Right ventricle myocardium inferior (tissue), 1 donor: ENCODE results near the gene TMEM238L. TPM values are rescaled to one million over a fixed set of nuclear protein-coding genes. Genes with fewer than 3 reads are reported as not detected.

Experiments used
- ATAC-seq: fragments of 200-7000 bp; cut with Tn5 transposase; one replicate; pipeline ENCODE4 v1.9.1; 2020; ENCODE audit warnings: mild to moderate bottlenecking, moderate library complexity
- DNase-seq: peaks from one replicate; pipeline ENCODE4 v3.0.0; 2021; ENCODE audit errors: missing footprints
- intact Hi-C: fragments of 100-400 bp; cut with DNase I; formaldehyde crosslinking; loops from one replicate; pipeline ENCODE4 v1.11.0; 2022
- total RNA-seq: library from RNA; stranded (reverse); fragmentation: NEBNext Ultra II Directional; extraction: Animal tissue kit (Norgen Biotek cat#: 25700); gene quantifications from one replicate; pipeline ENCODE4 v1.2.1, GENCODE V29; 2021
- donor health status: DM: no; HTN: yes; CAD: no; lungs with severe emphysema.

The TMEM238L gene
- total RNA-seq, 1 donor from 2014 or later = not detected

DNA sequence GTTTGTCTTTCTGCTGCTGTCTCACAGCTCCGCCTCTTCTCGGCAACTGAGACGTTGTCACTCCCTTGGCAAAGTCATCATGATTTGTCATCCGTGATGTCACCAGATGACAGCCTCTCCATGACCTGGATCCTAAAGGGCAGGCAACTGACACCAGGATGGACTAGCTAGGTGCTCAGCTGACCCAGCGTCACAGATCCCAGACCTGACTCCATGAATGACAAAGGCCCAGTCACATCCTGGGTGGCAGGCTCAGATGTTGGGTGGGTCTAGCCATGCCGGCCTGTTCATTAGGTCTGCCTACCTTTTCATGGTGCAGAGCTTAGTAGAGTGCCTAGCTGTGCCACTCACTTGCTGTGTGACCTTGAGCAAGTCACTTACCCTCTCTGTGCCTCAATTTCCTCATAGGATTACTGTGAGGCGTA, 3.8 kb upstream of the TMEM238L start:
- no peak for ATAC-seq
- intact Hi-C loops = no loop called here

DNA sequence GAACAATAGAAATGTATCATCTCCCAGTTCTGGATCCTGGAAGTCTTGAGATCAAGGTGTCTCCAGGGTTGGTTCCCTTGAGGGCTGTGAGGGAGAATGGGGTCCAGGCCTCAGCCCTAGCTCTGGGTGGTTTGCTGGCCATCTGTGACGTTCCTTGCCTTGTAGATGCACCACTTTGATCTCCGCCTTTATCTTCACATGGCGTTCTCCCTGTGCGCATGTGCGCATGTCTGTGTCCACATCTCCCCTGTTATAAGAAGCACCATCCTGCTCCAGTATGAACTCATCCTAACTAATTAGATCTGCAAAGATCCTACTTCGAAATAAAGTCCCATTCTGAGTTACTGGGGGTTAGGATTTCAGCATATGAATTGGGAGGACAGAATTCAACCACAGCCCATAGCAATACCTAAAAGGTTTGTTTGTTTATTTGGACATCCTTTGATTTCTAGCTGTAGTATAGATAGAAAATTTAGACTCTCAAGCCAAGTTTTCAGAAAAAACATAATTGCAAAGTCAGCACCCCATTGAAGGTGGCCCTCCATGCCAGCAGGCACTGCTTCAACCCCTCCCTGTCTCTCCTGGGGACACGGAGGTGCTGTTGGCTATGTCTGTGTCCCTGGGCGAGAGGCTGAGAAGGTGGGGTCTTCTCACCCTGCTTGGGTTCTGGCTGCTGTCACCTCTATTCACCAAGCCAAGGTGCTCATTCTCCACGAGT, 2.8 kb upstream of the TMEM238L start:
- ATAC-seq (no peak), DNase-seq (no peak)
- intact Hi-C loops = no loop called here

More for the DNA sequence above, 3.8 kb upstream of the TMEM238L start:
- no peak for DNase-seq

DNA sequence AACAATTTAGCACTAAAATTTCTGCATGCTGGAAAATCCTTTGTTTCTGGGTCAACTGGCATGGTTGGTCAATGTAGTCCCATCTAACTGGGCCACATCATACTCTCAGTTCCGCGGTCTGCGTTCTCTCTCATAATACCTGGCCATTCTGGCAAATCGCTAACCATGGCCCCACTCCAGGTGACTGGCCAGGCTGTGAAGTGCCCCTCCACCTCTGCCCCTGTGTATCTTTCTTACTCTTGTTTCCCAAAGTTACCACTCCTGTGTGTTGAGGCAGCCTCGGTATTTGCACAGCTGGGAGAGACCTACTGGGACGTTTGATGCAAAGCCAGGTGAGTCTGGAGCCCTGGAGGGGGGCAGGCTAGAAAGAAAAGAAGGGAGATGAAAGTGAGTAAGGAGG, 2.0 kb upstream of the TMEM238L start:
- intact Hi-C loops = no loop called here
- DNase-seq (no peak), ATAC-seq (no peak)

DNA sequence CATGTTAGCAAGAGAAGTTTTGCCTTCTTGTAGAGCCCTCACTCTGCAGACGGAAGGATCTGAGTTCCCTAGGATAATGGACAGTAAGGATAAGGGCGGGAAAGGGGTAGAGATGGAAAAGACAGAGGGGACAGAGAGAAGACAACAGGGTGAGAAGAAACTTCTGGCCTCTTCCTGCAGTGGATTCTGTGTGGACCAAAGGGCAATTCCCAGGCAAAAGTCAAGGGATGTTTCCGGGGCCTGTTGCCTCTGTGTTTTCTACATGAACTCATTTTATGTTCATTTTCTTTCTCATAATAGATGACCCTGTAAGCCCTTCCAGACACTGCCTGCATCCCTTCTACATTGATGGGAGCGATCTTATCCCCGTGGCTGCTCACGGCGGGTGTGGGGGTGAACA, 647 bp upstream of the TMEM238L start:
- intact Hi-C loops = no loop called here
- DNase-seq = no peak
- ATAC-seq = no peak

DNA sequence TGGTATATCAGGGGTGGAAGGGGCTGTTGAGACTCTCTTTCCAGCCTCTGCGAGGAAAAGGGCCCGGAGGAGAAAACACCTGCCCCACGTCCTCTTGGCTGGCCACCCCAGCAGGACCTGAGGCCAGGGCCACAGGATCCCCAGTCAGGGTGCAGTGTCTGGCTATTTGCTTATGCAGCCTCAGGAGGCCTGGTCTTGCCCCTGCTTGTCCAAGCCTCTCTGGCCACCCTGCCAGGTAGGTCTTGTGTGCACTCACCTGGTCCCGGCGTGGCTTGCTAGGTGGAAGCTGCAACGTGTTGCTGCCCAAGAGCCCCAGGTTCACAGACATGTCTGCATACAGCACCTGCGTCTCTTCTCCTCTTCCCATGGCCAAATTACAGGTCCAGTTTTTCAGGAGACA, 549 bp downstream of the TMEM238L start:
- no peak for ATAC-seq
- no peak for DNase-seq
- intact Hi-C loops = no loop called here

DNA sequence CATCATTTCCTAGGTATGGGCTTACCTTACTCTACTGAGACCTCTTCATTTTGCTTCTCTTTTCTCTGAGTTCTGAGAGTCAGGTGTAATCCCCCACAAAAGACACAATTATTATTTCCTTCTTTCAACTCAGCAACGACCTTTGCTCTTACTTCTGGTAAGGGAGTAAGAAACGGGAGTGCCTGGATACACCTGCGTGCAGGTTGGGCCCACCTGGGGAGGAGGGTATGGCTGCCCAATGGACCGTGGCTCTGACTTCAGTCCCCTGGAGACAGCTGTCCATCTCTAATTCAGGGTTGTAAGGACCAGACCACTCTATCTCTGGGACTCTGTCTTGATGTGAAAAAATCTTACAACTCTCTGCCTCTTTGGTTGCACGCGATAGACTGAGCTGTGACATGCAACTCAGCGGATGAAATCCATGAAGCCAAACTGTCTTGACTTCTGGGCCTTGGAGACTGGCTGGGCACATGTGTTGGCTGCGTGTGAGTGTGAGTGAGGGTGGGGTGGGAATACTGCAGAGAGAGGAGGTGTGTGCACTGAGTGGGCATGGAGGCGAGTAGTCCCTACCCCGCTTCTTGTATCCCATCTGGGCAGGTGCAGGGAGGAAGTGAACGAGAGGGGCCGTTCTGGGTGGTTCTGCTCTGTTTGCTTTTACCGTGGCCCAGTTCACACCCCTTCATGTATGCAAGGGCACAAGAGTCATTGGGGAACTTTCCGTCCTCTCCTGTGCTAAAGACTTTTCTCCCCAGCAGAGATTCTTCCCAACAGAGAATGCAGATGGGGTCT, 1.2 kb downstream of the TMEM238L start:
- DNase-seq (no peak), ATAC-seq (no peak)
- intact Hi-C loops = no loop called here

DNA sequence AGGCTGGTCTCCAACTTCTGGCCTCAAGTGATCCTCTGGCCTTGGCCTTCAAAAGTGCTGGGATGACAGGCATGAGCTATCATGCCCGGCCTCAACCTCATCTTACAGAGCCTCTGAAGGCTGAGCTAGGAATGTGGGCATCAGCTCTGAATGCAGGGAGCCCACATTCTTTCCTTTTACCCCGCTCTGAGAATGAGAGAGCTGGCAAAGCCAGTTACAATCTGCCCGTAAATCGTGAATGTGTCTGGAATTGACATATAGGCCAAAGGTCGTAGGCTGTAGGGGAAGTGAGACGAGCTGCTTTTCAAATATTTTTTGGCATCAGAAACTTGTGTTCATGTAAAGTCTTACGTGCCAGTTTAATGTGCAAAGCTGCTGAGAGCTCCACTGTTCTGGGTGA, 4.5 kb downstream of the TMEM238L start:
- ATAC-seq = no peak
- intact Hi-C loops = loop anchor here (10.0 kb wide), 1 partner anchor 65 kb away; the partner anchor contains the start of gene TMEM220
- DNase-seq = no peak

DNA sequence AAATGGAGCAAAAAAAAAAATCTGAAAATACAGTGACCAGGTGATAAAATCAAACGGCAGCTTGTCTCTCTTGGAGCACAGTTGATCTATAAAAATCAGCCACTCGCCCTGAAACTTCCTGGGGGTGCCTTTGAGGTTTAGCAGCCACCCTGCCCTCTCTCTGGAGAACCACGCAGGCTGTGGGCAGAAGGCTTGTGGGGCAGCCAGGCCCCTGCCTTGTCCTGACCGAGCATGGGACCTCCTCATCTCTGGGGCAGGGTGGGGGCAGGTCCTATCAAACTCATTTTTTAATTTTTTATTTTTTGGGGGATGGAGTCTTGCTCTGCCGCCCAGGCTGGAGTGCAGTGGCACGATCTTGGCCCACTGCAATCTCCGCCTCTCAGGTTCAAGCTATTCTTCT, 5.0 kb downstream of the TMEM238L start:
- DNase-seq = no peak
- intact Hi-C loops = loop anchor here (10.0 kb wide), 1 partner anchor 64 kb away; the partner anchor contains the start of gene TMEM220
- ATAC-seq = peak; percentile 24

DNA sequence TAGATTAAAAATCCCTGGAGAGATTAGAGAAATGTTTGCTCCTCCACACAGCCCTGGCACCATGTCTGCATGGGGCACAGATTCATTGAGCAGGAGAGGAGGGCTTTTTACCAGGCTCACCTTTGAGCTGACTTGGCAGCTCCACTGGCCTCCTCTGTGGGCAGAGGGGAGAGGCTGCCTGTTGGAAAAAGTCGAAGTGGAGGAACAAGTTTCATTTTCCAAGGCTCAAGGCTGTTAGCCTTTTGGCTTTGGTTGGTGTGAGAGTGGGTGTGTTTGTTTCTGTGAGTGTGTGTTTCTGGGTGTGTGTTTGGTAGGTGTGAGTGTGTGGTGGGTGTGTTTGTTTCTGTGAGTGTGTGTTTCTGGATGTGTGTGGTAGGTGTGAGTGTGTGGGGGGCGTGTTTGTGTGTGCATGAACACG, 5.6 kb downstream of the TMEM238L start:
- intact Hi-C loops = loop anchor here (10.0 kb wide), 1 partner anchor 64 kb away; the partner anchor contains the start of gene TMEM220
- ATAC-seq (peak; percentile 60), DNase-seq (no peak)

DNA sequence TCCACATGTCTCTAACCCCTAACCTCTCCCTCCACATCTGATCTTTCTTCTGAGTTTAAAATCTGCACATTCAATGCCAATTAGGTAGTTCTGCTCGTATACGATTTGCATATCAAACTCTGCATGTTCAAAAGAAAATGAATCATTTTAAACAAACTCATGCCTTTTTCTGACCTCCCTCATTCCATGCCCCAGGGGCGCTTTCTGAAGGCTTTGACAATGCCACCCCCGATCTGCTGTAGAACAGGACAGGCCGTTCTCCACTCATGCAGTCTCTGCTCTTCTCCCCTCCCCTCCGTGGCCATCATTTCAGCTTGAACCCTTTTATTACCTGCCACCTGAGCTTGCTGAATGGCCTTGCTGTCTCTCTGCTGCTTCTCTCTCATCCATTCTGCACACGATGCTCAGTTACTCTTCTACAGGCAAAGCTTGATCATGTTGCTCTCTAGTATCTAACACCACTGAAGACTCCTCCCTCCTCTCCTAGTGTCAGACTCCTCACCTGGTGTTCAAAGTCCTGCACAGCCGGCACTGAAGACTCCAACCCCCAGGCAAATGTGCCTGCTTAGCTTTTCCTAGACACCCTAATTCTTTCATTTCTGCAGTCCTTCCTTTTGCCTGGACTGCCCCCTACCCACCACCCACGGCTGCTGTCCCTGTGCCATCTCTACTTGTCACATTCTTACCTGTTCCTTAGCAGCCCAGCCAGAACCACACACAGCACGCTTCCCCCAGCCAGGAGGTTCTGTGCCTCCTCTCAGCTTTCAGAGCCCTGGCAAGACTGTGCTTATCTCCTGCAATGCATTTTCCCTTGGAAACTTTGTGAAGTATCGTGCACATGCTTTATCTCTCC, 6.2 kb downstream of the TMEM238L start:
- peak; percentile 29 for ATAC-seq
- intact Hi-C loops = loop anchor here (10.0 kb wide), 1 partner anchor 63 kb away; the partner anchor contains the start of gene TMEM220
- no peak for DNase-seq

DNA sequence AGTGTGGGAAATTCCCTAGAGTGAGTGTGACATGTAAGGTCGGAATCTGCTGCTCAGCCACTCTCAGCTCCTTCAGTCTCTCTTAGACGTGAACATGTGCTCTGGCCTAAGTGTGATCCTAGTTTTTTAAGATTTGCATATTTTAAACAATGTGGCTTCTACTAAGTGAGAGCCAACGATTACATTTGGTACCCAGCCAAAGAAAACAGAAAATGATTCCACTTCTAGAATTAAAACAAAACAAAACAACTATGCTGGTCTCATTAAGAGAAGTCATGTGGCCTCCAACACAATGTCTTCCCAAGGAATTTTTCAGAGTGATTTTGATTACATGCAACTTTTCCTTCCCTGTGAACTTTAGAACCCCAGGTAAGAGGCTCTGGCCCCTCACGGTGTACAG, 10.1 kb downstream of the TMEM238L start:
- intact Hi-C loops = loop anchor here (10.0 kb wide), 1 partner anchor 59 kb away; the partner anchor contains the start of gene TMEM220
- ATAC-seq = no peak
- DNase-seq = no peak

DNA sequence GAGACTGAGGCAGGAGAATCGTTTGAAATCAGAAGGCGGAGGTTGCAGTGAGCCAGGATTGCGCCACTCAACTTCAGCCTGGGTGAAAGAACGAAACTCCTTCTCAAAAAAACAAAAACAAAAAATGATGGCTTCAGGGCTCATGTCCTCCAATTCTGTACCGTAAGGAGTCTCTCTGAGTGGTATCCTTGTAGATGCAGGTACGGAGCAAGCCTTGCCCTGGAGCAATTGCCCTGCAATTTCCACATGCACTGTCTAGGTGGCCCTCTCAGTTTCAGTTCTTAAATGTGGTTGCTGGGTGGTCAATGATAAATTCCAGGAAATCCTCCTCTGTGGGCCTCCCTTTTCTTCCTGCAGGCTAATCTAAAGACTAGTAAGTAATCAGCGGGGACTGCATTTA, 10.6 kb downstream of the TMEM238L start:
- ATAC-seq (no peak), DNase-seq (no peak)
- intact Hi-C loops = loop anchor here (10.0 kb wide), 1 partner anchor 58 kb away; the partner anchor contains the start of gene TMEM220

DNA sequence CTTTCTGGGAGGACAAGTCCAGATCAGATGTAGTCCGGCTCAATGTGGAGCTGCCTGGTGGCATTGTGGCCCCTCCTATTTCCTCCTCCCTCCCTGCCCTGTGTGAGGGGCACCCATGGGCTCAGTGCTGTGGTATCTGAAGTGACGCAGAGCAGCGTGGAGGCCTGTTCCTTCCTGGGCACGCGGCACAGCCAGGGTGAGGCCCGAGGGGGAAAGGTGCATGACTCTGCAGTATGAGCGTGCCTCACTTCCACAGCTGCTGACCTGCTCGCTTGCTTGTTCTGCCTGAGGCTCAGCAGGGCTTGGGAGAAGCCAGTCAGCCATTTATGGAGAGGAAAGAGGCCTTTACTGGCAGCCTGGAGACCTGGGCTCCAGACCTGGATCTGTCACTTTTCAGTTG, 11.7 kb downstream of the TMEM238L start:
- intact Hi-C loops = loop anchor here (10.0 kb wide), 1 partner anchor 57 kb away; the partner anchor contains the start of gene TMEM220
- no peak for DNase-seq

DNA sequence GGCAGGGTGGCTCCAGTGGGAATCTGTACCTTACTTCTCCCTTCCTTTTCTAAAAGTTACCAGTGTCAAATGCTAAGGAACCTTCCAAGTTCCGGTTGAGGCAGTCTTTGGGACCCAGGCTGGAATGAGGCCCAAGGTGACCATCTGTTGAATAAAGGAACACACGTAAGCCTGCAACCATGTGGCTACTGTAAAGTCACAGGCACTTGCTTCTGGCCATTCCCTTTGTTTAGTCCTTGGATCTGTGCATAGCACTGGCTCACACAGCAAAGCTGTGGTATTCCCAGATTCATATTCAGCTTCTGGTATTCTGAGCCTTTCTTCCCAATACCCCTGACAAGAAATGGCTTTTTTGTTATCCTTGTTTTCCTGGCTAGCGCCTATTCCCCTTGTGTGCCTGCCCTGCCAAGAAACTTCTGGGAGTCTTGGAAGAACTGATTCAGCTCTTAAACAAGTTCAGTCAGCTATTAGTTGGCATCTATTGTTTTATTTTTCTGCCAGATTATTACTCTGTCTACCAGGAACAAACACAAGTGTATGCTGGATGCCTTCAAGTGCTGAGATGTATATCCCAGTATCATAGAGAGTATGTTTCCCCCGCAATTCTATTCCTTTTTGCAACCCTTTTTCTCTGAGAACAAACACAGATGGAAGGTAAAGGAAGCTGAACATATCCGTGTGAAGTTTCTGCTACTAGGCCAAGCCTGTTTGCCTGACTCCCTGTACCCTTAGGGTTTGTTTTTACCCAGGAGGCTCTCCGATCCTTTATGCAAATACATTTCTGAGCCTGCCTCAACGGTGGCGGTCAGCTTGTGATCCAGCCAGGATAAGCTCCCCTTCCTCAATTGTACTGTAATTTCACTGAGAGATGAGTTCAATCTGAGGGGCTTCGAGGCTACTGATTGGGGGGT, 13.2 kb downstream of the TMEM238L start:
- peak; percentile 55 for ATAC-seq
- intact Hi-C loops = loop anchor here (10.0 kb wide), 1 partner anchor 56 kb away; the partner anchor contains the start of gene TMEM220
- no peak for DNase-seq

More for the DNA sequence above, 11.7 kb downstream of the TMEM238L start:
- ATAC-seq = peak; percentile 11

DNA sequence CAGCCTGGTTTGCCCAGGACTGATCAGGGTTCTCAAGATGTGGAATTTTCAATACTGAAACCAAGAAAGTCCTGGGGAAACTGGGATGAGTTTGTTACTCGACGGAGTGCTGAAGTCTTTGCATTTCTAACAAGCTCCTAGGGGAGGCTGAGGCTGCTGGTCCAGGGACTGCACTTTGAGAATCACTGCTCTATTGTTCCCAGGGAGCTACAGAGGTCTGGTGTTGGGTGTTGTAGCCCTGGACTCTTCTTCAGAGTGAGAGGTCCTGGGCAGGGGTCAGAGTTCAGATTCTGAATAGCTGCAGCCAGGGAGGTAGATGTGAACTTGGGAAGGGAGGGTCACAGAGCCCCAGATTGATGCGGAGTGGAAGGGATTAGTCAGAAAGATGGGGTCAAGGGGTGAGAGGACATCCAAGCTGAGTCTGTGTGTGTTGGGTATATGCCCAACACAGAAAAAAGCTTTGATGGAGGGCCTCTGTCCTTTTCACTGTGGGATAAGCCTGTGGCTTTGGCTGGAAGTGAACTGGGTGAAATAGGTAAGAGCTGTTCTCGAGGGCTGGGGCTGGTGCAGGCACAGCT, 14.1 kb downstream of the TMEM238L start:
- intact Hi-C loops = loop anchor here (10.0 kb wide), 1 partner anchor 55 kb away; the partner anchor contains the start of gene TMEM220
- DNase-seq (no peak), ATAC-seq (no peak)

DNA sequence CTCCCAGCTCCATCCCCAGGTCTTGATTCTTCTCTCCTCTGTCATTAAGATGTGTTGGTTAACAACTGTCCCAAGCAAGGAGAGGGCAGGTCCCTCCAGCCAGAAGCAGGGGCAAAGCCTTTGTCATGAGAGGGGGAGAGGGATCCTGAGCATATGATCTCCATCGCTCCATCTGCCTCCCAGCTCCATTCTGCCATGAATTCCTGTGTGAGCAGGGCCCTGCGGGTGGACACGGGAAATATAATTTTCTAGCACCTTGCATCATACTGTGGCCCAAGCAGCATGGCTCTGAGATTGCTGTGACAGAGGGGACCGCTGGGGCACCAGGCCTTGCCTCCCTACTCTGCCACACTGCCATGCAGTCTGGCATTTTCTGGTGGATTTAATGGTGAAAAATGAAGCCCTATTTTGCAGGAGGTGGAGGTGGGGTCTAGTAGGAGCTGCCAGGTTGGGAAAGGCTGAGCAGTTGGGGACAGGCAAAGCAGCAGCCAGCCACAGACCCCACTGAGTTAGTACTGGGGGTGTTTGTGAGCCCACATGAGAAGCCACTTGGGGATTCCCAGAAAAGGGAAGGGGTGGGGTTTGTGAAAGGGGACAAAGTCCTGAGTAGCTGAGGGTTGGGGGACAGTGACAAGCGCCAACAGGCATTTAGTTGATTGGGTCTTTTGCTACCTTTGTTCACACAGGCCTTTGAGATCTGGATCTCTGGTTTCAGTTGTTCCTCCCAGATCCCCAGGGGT, 16.4 kb downstream of the TMEM238L start:
- ATAC-seq = no peak
- DNase-seq = no peak
- intact Hi-C loops = no loop called here

DNA sequence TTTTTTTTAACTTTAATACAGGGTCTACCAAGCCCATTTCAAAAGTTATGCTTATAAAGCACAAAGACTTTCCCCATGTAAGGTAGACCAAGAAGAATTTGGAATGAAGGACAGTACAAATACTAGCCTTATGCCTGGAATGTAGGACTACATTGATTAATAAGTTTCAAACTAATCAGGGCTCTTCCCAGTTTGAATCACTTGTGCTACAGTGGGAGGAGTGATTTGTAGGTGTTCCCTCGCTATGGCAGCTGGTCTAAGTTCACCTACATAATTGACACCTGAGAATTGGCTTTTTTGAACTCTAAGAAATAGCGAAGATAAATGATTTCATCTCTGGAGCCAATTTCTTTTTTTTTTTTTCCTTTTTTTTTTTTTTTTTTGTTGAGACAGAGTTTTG, 18.6 kb downstream of the TMEM238L start:
- ATAC-seq = no peak
- DNase-seq = no peak
- intact Hi-C loops = no loop called here
